Prostate gland (tissue), 2 donors: ENCODE data around the gene TIAM2. TPM values are rescaled to one million over a fixed set of nuclear protein-coding genes. Genes with fewer than 3 reads are reported as not detected.
"Not testable (repeated sequence)": the region's sequence is repeated elsewhere in the genome, so short reads cannot be mapped to it uniquely, and the experiment has no call there.

Experiments
- DNase-seq: peaks from one replicate; pipeline ENCODE4 v3.0.0-alpha.2; 2019; ENCODE audit warnings: low spot score
- H3K27ac ChIP-seq, 2 donors: fragments of 200-600 bp; sonication (generic); 2 replicates each; pipeline ENCODE4 v1.5.1; 2017 to 2019
- H3K27me3 ChIP-seq: fragments of 200-600 bp; sonication (generic); replicated peaks from 2 replicates; pipeline ENCODE4 v1.5.1; 2019; ENCODE audit not compliant: insufficient read depth
- H3K36me3 ChIP-seq, 2 donors: fragments of 200-600 bp; sonication (generic); 1 replicate in 1 of 2; 2 replicates in 1 of 2; pipeline versions ENCODE4 v1.5.1 to v1.8.1; 2017 to 2019
- H3K4me1 ChIP-seq: fragments of 200-600 bp; sonication (generic); replicated peaks from 2 replicates; pipeline ENCODE4 v1.5.1; 2019
- H3K4me3 ChIP-seq, 2 donors: fragments of 200-600 bp; sonication (generic); 2 replicates each; pipeline ENCODE4 v1.5.1; 2017 to 2019
- H3K9me3 ChIP-seq: fragments of 200-600 bp; sonication (generic); 2 replicates; pipeline ENCODE4 v1.5.1; 2017
- CTCF ChIP-seq, 4 experiments: fragments of 200-600 bp in 2 of 4; fragments of 450-650 bp in 2 of 4; sonication (generic) in 2 of 4; IDR thresholded peaks; 1 replicate in 3 of 4; 2 replicates in 1 of 4; pipeline ENCODE4 v1.5.1; 2016 to 2019; ENCODE audit warnings: antibody characterized with exemption in 4 of 4, mild to moderate bottlenecking in 2 of 4, moderate library complexity in 2 of 4
- POLR2A ChIP-seq: fragments of 450-650 bp; IDR thresholded peaks from one replicate; pipeline ENCODE4 v1.6.1; 2016; ENCODE audit warnings: antibody characterized with exemption, mild to moderate bottlenecking
- POLR2AphosphoS5 ChIP-seq: sonication (generic); formaldehyde crosslinking; IDR thresholded peaks from one replicate; pipeline ENCODE4 v1.6.1; 2017; ENCODE audit warnings: antibody characterized with exemption
- WGBS: methylation state at CpG from one replicate; pipeline ENCODE4 v1.1.5; 2018; 5-methylcytosine and 5-hydroxymethylcytosine counted together
- intact Hi-C: fragments of 100-400 bp; cut with DNase I; formaldehyde crosslinking; loops from one replicate; pipeline ENCODE4 v1.14.2; 2022
- total RNA-seq, 2 donors: library from RNA; depleted of rRNA; stranded (reverse); fragments of >200 nt; gene quantifications; one replicate each; pipeline ENCODE4 v1.1.0, GENCODE V29; 2016

Gene TIAM2
- total RNA-seq, 2 donors from 2014 or later, result 13.1 to 21.6 TPM

DNA sequence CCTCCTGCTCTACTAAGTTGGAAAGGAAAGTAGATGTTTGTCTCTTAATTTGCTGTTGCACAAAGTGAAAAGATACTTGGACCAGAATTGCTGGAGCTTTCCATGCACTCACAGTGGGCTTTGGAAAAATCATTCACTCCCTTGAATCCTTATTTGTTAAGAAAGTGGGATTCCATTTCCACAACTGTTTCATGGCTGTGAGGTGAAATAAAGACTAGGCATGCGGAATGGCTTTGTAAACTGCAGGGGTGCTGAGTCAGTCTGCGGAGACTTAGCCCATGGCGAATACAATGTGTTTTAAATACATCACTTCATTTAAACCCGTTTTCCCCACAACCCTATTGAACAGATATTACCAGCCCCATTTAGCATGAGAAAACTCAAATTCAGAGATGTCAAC is 231.9 kb downstream of the TIAM2 start:
- no peaks in the 10 kb centered on the region for H3K27me3 ChIP-seq
- WGBS, result 88% methylated on average over 4 of the region's 4 CpGs
- intact Hi-C loops, result no loop called here
- DNase-seq, result no peak
- TF ChIP-seq CTCF (IDR thresholded peaks at IDR 0.05) (no peak), POLR2A (no peak), POLR2AphosphoS5 (no peak)
- no peaks in the 10 kb centered on the region for H3K36me3 ChIP-seq
- no peak overlapping the region for H3K27ac ChIP-seq
- H3K9me3 ChIP-seq, result no peaks in the 10 kb centered on the region
- no peak overlapping the region for H3K4me3 ChIP-seq
- H3K4me1 ChIP-seq, result no peaks in the 10 kb centered on the region

GRCh38 chr6:155228546-155229166 is 233.5 kb downstream of the TIAM2 start:
- H3K4me3 ChIP-seq, result no peak overlapping the region
- H3K27ac ChIP-seq, result peak overlapping the region; percentile 48 to 54
- no peaks in the 10 kb centered on the region for H3K27me3 ChIP-seq
- TF ChIP-seq POLR2AphosphoS5, result peak; percentile 41
- no peak for TF ChIP-seq POLR2A
- WGBS, result 52% methylated on average over 12 of the region's 13 CpGs
- DNase-seq, result peak; percentile 25
- H3K9me3 ChIP-seq, result no peaks in the 10 kb centered on the region
- no peaks in the 10 kb centered on the region for H3K4me1 ChIP-seq
- H3K36me3 ChIP-seq, result no peaks in the 10 kb centered on the region
- intact Hi-C loops, result no loop called here

GRCh38 chr6:155230975-155231374 is 235.9 kb downstream of the TIAM2 start:
- 90% methylated on average over 4 of the region's 4 CpGs for WGBS
- H3K27ac ChIP-seq, DNase-seq, H3K4me3 ChIP-seq, H3K4me1 ChIP-seq, H3K27me3 ChIP-seq, intact Hi-C loops, H3K9me3 ChIP-seq, H3K36me3 ChIP-seq: not testable (repeated sequence)

- no peak for TF ChIP-seq POLR2A
- no peak for TF ChIP-seq POLR2AphosphoS5
- no peak for TF ChIP-seq CTCF (IDR thresholded peaks at IDR 0.05)
- WGBS, result 48% methylated on average over 6 of the region's 6 CpGs
- intact Hi-C loops, result no loop called here
Observed at GRCh38 chr6:155232848-155233247, 237.7 kb downstream of the TIAM2 start.

DNA sequence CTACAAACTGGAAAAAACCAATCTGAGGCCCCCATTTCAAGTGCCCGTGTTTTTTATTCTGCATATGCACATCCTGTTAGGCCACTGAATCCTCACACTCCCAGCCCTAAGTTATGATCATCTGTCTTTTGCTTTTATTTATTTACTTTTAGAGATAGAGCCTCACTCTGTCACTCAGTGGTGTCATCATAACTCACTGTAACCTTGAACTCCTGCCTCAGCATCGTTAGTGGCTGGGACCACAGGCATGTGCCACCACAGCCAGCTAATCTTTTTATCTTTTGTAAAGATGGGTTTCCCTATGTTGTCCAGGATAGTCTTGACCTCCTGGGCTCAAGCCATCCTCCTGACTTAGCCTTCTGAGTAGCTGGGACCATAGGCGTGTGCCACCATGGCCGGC is 239.1 kb downstream of the TIAM2 start:
- no peak overlapping the region for H3K4me3 ChIP-seq
- H3K27ac ChIP-seq, result no peak overlapping the region
- H3K27me3 ChIP-seq, result no peaks in the 10 kb centered on the region
- 71% methylated on average over 4 of the region's 4 CpGs for WGBS
- no peaks in the 10 kb centered on the region for H3K9me3 ChIP-seq
- no peak for TF ChIP-seq POLR2A
- no peak for TF ChIP-seq CTCF (IDR thresholded peaks at IDR 0.05)
- no peak for TF ChIP-seq POLR2AphosphoS5
- H3K36me3 ChIP-seq, result no peaks in the 10 kb centered on the region
- DNase-seq, result no peak
- intact Hi-C loops, result no loop called here
- no peaks in the 10 kb centered on the region for H3K4me1 ChIP-seq

More at GRCh38 chr6:155232848-155233247, 237.7 kb downstream of the TIAM2 start:
- Histone ChIP-seq H3K36me3 (no peaks in the 10 kb centered on the region), H3K4me3 (no peak overlapping the region), H3K9me3 (no peaks in the 10 kb centered on the region), H3K27me3 (no peaks in the 10 kb centered on the region), H3K27ac (no peak overlapping the region), H3K4me1 (no peaks in the 10 kb centered on the region)
- DNase-seq, result no peak

DNA sequence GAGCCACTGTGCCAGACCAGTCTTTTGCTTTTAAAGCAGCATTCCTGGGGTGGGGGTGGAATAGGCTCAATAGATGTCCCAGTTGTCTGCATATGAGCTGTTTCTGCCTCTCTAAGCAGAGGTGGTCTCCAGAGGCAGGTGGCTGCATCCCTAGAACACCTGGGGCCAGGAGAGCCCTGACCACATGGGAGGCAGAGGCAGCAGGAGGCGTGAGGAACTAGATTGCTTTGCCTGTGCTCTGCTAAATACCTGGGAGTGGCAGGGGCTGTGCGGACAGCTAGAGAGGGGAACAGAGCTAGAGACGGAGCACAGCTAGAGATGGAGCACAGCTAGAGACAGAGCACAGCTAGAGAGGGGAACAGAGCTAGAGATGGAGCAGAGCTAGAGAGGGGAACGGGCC is 239.6 kb downstream of the TIAM2 start:
- no peak overlapping the region for H3K4me3 ChIP-seq
- H3K27ac ChIP-seq, result peak overlapping the region in 1 of 2 donors; percentile 29
- DNase-seq, result no peak
- WGBS, result 96% methylated on average over 4 of the region's 4 CpGs
- intact Hi-C loops, result no loop called here
- no peaks in the 10 kb centered on the region for H3K4me1 ChIP-seq
- no peaks in the 10 kb centered on the region for H3K9me3 ChIP-seq
- TF ChIP-seq CTCF (IDR thresholded peaks at IDR 0.05), result no peak
- TF ChIP-seq POLR2AphosphoS5, result no peak
- TF ChIP-seq POLR2A, result no peak
- no peaks in the 10 kb centered on the region for H3K36me3 ChIP-seq
- H3K27me3 ChIP-seq, result no peaks in the 10 kb centered on the region
